HepG2 (cell line): ENCODE measurements around the gene ATF6. TPM values are rescaled to one million over a fixed set of nuclear protein-coding genes. Genes with fewer than 3 reads are reported as not detected.

Experiments
- ATM ChIP-seq: fragments of 450-650 bp; IDR thresholded peaks from 2 replicates; pipeline ENCODE4 v1.7.1; 2017; ENCODE audit warnings: mild to moderate bottlenecking, borderline replicate concordance
- BRD4 ChIP-seq: sonication (generic); formaldehyde crosslinking; IDR thresholded peaks from 2 replicates; pipeline ENCODE4 v1.4.0; 2020; ENCODE audit warnings: missing genetic modification reagents
- DNMT1 ChIP-seq: sonication (generic); formaldehyde crosslinking; IDR thresholded peaks from 2 replicates; pipeline ENCODE4 v1.5.1; 2020; ENCODE audit warnings: mild to moderate bottlenecking, missing genetic modification reagents
- NKX3-1 ChIP-seq: sonication (generic); formaldehyde crosslinking; IDR thresholded peaks from 2 replicates; pipeline ENCODE4 v1.5.0; 2020; ENCODE audit warnings: missing genetic modification reagents
- PAWR ChIP-seq: sonication (generic); formaldehyde crosslinking; IDR thresholded peaks from 2 replicates; pipeline ENCODE4 v1.4.0; 2020; ENCODE audit warnings: missing genetic modification reagents, mild to moderate bottlenecking, borderline replicate concordance
- RNF219 ChIP-seq: sonication (generic); formaldehyde crosslinking; IDR thresholded peaks from 2 replicates; pipeline ENCODE4 v1.5.0; 2020; ENCODE audit warnings: mild to moderate bottlenecking, missing genetic modification reagents
- TMF1 ChIP-seq: sonication (generic); formaldehyde crosslinking; IDR thresholded peaks from 2 replicates; pipeline ENCODE4 v1.8.1; 2022; ENCODE audit warnings: low read depth, missing genetic modification reagents
- ZBTB38 ChIP-seq: sonication (generic); formaldehyde crosslinking; IDR thresholded peaks from 2 replicates; pipeline ENCODE4 v1.5.1; 2020; ENCODE audit warnings: mild to moderate bottlenecking, missing genetic modification reagents
- ZNF639 ChIP-seq: conservative IDR thresholded peaks from 2 replicates; pipeline ENCODE4 v1.6.1; 2018; ENCODE audit warnings: missing genetic modification reagents
- ZNF761 ChIP-seq: sonication (generic); formaldehyde crosslinking; conservative IDR thresholded peaks from 2 replicates; pipeline ENCODE4 v1.4.0; 2020; ENCODE audit warnings: mild to moderate bottlenecking, missing genetic modification reagents
- ZNF841 ChIP-seq: sonication (generic); formaldehyde crosslinking; IDR thresholded peaks from 2 replicates; pipeline ENCODE4 v1.8.1; 2023; ENCODE audit warnings: missing genetic modification reagents, borderline replicate concordance
- polyA plus RNA-seq, 8 experiments: library from polyadenylated mRNA; depleted of rRNA in 3 of 8; stranded (reverse) in 7 of 8; unstranded in 1 of 8; fragments of >200 nt; fragmentation: Illumina TruSeq in 4 of 8; extraction: Trizol in 4 of 8; gene quantifications; 2 replicates each; pipeline versions ENCODE4 v1.2.1 to v1.2.3, GENCODE V29; 2011 to 2016; ENCODE audit warnings: low read depth in 4 of 8, missing spikeins in 1 of 8, mixed read lengths in 1 of 8; ENCODE audit not compliant: insufficient read depth in 1 of 8
- total RNA-seq, 5 experiments: library from RNA; depleted of rRNA; stranded (reverse); fragments of >200 nt; fragmentation: Illumina TruSeq; extraction: Trizol; gene quantifications; 2 replicates each; pipeline ENCODE4 v1.2.3, GENCODE V29; 2016; ENCODE audit warnings: low read depth in 1 of 5
- TF ChIP-seq, protein P1 (sequence below), 2 experiments: fragments of 450-650 bp in 1 of 2; sonication (generic) in 1 of 2; formaldehyde crosslinking; IDR thresholded peaks; 2 replicates each; pipeline versions ENCODE4 v1.5.0 to v1.8.0; 2020 to 2022; ENCODE audit warnings: mild to moderate bottlenecking in 1 of 2, missing genetic modification reagents in 1 of 2
- TF ChIP-seq, protein P2 (sequence below): sonication (generic); formaldehyde crosslinking; IDR thresholded peaks from 2 replicates; pipeline ENCODE4 v1.9.0; 2021; ENCODE audit warnings: mild to moderate bottlenecking, missing genetic modification reagents

Gene ATF6
- total and polyA plus RNA-seq, 2 of the 13 experiments (the other 11 are each of a cell fraction or from before 2014, with no cell fraction given): 13.2 to 14.5 TPM

DNA sequence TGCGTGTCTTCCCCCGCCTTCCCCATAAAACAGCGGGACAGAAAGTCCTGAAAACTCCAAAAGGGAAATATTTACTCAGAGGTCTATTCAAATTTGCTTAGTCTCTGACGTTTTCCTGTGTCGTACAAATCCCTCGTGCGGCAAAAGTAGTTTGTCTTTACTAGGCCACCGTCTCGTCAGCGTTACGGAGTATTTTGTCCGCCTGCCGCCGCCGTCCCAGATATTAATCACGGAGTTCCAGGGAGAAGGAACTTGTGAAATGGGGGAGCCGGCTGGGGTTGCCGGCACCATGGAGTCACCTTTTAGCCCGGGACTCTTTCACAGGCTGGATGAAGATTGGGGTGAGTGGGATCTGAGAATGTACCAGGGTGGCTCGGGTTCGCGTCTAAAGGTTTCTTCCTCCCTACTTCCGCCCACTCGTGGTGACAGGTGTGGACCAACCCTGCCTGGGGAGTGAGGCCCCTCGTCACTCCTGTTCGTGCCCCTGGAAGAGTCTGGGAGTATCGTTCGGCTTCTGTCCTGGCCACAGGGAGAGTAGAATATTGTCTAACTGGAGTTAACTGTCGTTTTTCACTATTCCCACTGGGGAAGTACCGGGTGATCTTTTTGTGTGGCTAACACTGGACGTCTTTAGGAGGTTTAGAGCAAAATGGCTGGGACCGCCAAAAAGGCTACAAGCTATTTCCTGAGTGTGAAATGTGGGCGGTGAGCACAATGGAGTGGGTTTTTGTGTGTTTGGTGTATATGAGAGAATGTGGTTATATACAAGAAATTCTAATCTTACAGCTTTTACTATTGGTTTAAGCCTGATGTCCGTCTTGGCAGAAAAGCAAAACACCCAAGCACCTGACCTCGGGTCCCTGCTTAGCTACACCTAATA is at the start of gene ATF6 (continued):
- TF ChIP-seq ZBTB38 (CRISPR knock-in tag): peak; percentile 53; the same call in 1 of the 2 replicates
- TF ChIP-seq, protein P1, sequence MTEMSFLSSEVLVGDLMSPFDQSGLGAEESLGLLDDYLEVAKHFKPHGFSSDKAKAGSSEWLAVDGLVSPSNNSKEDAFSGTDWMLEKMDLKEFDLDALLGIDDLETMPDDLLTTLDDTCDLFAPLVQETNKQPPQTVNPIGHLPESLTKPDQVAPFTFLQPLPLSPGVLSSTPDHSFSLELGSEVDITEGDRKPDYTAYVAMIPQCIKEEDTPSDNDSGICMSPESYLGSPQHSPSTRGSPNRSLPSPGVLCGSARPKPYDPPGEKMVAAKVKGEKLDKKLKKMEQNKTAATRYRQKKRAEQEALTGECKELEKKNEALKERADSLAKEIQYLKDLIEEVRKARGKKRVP (CRISPR knock-in tag; IDR thresholded peaks at IDR 0.05): peak in 1 of 2 experiments; percentile 69; a peak in 2 of 4 replicates
- TF ChIP-seq ZNF639 (CRISPR knock-in tag): peak; percentile 58
- TF ChIP-seq ZNF841: no peak
- TF ChIP-seq ZNF761 (CRISPR knock-in tag): 0 out of 2 replicates have a peak, but pooled peaks have one; percentile 33
- no peak for TF ChIP-seq DNMT1 (CRISPR knock-in tag)
- TF ChIP-seq RNF219 (CRISPR knock-in tag): 0 out of 2 replicates have a peak, but pooled peaks have one; percentile 37
- TF ChIP-seq BRD4: no peak
- no peak for TF ChIP-seq TMF1 (CRISPR knock-in tag)
- TF ChIP-seq ATM: no peak
- no peak for TF ChIP-seq PAWR (CRISPR knock-in tag)
- no peak for TF ChIP-seq NKX3-1
- TF ChIP-seq, protein P2, sequence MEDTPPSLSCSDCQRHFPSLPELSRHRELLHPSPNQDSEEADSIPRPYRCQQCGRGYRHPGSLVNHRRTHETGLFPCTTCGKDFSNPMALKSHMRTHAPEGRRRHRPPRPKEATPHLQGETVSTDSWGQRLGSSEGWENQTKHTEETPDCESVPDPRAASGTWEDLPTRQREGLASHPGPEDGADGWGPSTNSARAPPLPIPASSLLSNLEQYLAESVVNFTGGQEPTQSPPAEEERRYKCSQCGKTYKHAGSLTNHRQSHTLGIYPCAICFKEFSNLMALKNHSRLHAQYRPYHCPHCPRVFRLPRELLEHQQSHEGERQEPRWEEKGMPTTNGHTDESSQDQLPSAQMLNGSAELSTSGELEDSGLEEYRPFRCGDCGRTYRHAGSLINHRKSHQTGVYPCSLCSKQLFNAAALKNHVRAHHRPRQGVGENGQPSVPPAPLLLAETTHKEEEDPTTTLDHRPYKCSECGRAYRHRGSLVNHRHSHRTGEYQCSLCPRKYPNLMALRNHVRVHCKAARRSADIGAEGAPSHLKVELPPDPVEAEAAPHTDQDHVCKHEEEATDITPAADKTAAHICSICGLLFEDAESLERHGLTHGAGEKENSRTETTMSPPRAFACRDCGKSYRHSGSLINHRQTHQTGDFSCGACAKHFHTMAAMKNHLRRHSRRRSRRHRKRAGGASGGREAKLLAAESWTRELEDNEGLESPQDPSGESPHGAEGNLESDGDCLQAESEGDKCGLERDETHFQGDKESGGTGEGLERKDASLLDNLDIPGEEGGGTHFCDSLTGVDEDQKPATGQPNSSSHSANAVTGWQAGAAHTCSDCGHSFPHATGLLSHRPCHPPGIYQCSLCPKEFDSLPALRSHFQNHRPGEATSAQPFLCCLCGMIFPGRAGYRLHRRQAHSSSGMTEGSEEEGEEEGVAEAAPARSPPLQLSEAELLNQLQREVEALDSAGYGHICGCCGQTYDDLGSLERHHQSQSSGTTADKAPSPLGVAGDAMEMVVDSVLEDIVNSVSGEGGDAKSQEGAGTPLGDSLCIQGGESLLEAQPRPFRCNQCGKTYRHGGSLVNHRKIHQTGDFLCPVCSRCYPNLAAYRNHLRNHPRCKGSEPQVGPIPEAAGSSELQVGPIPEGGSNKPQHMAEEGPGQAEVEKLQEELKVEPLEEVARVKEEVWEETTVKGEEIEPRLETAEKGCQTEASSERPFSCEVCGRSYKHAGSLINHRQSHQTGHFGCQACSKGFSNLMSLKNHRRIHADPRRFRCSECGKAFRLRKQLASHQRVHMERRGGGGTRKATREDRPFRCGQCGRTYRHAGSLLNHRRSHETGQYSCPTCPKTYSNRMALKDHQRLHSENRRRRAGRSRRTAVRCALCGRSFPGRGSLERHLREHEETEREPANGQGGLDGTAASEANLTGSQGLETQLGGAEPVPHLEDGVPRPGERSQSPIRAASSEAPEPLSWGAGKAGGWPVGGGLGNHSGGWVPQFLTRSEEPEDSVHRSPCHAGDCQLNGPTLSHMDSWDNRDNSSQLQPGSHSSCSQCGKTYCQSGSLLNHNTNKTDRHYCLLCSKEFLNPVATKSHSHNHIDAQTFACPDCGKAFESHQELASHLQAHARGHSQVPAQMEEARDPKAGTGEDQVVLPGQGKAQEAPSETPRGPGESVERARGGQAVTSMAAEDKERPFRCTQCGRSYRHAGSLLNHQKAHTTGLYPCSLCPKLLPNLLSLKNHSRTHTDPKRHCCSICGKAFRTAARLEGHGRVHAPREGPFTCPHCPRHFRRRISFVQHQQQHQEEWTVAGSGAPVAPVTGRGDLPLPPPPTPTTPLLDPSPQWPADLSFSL: no peak
